Ascending aorta (tissue), 2 donors: ENCODE data around the gene ASB18. TPM values are rescaled to one million over a fixed set of nuclear protein-coding genes. Genes with fewer than 3 reads are reported as not detected.

Source experiments
- DNase-seq, 2 donors: peaks; one replicate each; pipeline ENCODE4 v3.0.0-alpha.2; 2019; ENCODE audit warnings: low spot score in 2 of 2
- H3K27ac ChIP-seq, 2 donors: fragments of 200-600 bp; sonication (generic); one replicate each; pipeline ENCODE4 v1.5.1; 2016 to 2017; ENCODE audit warnings: mild to moderate bottlenecking in 1 of 2
- H3K27me3 ChIP-seq: fragments of 200-600 bp; sonication (generic); one replicate; pipeline ENCODE4 v1.5.1; 2017
- H3K36me3 ChIP-seq, 2 donors: fragments of 200-600 bp; sonication (generic); one replicate each; pipeline ENCODE4 v1.5.1; 2016
- H3K4me1 ChIP-seq, 2 donors: fragments of 200-600 bp; sonication (generic); one replicate each; pipeline ENCODE4 v1.5.1; 2016 to 2017; ENCODE audit warnings: mild to moderate bottlenecking in 1 of 2
- H3K4me3 ChIP-seq, 2 donors: fragments of 200-600 bp; sonication (generic); one replicate each; pipeline ENCODE4 v1.5.1; 2016 to 2017; ENCODE audit warnings: mild to moderate bottlenecking in 1 of 2
- H3K9me3 ChIP-seq, 2 donors: fragments of 200-600 bp; sonication (generic); one replicate each; pipeline ENCODE4 v1.5.1; 2016
- CTCF ChIP-seq, 3 experiments: fragments of 200-600 bp in 2 of 3; fragments of 450-650 bp in 1 of 3; sonication (generic) in 2 of 3; IDR thresholded peaks; one replicate each; pipeline ENCODE4 v1.5.1; 2016 to 2019; ENCODE audit warnings: antibody characterized with exemption in 3 of 3, mild to moderate bottlenecking in 1 of 3, moderate library complexity in 1 of 3
- intact Hi-C: fragments of 100-400 bp; cut with DNase I; formaldehyde crosslinking; loops from one replicate; pipeline ENCODE4 v1.15.1; 2023
- total RNA-seq: library from RNA; depleted of rRNA; stranded (reverse); fragments of >200 nt; gene quantifications from one replicate; pipeline ENCODE4 v1.1.0, GENCODE V29; 2016

Gene ASB18
- total RNA-seq, 1 donor from 2014 or later = not detected

DNA sequence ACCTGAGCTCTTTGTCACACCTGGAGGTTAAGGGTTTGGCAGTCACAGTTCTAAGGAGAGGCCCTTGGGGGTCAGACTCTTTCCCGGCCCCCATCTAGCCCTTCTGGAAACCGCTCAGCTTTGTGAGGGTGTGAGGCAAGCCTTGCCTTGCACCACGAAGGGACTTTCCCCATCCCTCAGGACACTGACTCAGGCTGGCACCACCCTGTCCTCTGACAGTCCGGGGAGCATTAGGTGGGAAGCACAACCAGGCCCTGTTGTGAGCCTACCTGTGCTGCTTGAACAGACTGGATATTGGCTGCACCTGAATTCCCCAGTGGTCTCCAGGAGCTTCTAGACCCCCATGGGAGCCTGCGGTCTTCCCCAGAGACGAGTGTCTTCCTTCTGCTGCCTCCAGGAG lies 49.0 kb downstream of the ASB18 start:
- H3K9me3 ChIP-seq = no peaks in the 10 kb centered on the region
- no peak overlapping the region for H3K27ac ChIP-seq
- no peak for DNase-seq
- H3K36me3 ChIP-seq = no peaks in the 10 kb centered on the region
- TF ChIP-seq CTCF (IDR thresholded peaks at IDR 0.05) = no peak
- H3K4me3 ChIP-seq = no peak overlapping the region
- intact Hi-C loops = no loop called here
- H3K4me1 ChIP-seq = no peaks in the 10 kb centered on the region
- H3K27me3 ChIP-seq = no peaks in the 10 kb centered on the region

- H3K36me3 ChIP-seq = no peaks in the 10 kb centered on the region
- TF ChIP-seq CTCF (IDR thresholded peaks at IDR 0.05) = no peak
- H3K27ac ChIP-seq = no peak overlapping the region
- DNase-seq = no peak
- H3K4me3 ChIP-seq = no peak overlapping the region
- H3K27me3 ChIP-seq = no peaks in the 10 kb centered on the region
- no peaks in the 10 kb centered on the region for H3K9me3 ChIP-seq
- H3K4me1 ChIP-seq = no peaks in the 10 kb centered on the region
- intact Hi-C loops = no loop called here
These were observed 49.7 kb downstream of the ASB18 start for GRCh38 chr2:236214376-236214995.

DNA sequence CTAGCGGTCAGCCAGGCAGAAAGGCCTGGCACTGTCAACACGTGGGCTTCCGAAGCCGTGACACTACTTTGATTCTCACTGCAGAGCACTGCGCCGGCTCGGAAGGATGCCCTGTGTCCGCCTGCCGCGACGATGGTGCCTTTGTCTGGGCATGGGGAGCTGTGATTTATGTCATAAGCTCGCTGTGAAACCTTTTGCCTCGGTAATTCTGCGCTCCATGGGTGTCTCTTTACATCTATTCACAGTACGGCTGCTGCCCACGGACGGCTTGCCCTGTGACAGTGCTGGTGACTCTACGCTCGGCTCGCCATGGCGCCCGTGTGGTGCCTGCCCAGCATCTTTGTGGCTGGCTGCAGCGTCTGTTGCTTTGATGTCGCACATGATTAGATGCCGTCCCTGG lies 52.9 kb downstream of the ASB18 start:
- Histone ChIP-seq H3K4me1 (no peaks in the 10 kb centered on the region), H3K9me3 (no peaks in the 10 kb centered on the region), H3K4me3 (no peak overlapping the region), H3K27me3 (no peaks in the 10 kb centered on the region), H3K36me3 (no peaks in the 10 kb centered on the region), H3K27ac (no peak overlapping the region)
- intact Hi-C loops = no loop called here
- no peak for TF ChIP-seq CTCF (IDR thresholded peaks at IDR 0.05)
- DNase-seq = no peak

GRCh38 chr2:236210536-236210935 lies 53.7 kb downstream of the ASB18 start:
- H3K27me3 ChIP-seq = no peaks in the 10 kb centered on the region
- no peak overlapping the region for H3K27ac ChIP-seq
- TF ChIP-seq CTCF (IDR thresholded peaks at IDR 0.05) = no peak
- no peaks in the 10 kb centered on the region for H3K36me3 ChIP-seq
- no peak overlapping the region for H3K4me3 ChIP-seq
- no peak for DNase-seq
- no peaks in the 10 kb centered on the region for H3K9me3 ChIP-seq
- intact Hi-C loops = no loop called here
- no peaks in the 10 kb centered on the region for H3K4me1 ChIP-seq

GRCh38 chr2:236209996-236210395 lies 54.2 kb downstream of the ASB18 start:
- H3K36me3 ChIP-seq = no peaks in the 10 kb centered on the region
- no peak overlapping the region for H3K4me3 ChIP-seq
- H3K4me1 ChIP-seq = no peaks in the 10 kb centered on the region
- no peak for DNase-seq
- intact Hi-C loops = no loop called here
- H3K27ac ChIP-seq = no peak overlapping the region
- no peak for TF ChIP-seq CTCF (IDR thresholded peaks at IDR 0.05)
- H3K9me3 ChIP-seq = no peaks in the 10 kb centered on the region
- H3K27me3 ChIP-seq = no peaks in the 10 kb centered on the region

DNA sequence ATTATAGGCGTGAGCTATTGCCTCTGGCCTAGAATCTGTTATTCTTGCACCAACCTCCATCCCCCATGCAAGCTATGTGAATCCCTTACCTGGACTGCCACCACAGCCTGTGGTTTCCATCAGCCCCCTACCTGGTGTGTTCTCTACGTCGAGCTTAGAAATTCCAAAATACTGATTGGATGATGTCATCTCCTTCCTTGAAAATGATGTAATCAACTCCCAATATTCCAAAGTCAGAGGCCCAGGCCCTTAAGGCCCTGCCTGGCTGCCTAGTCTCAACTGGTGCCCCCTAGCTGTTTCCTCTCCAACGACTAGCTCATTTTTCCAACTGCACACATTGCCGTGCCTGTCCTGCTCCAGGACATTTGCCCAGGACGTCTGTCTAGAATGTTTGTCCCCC lies 54.7 kb downstream of the ASB18 start:
- TF ChIP-seq CTCF (IDR thresholded peaks at IDR 0.05) = no peak
- H3K36me3 ChIP-seq = no peaks in the 10 kb centered on the region
- no peaks in the 10 kb centered on the region for H3K4me1 ChIP-seq
- intact Hi-C loops = no loop called here
- H3K4me3 ChIP-seq = no peak overlapping the region
- no peak for DNase-seq
- H3K27me3 ChIP-seq = no peaks in the 10 kb centered on the region
- H3K27ac ChIP-seq = no peak overlapping the region
- no peaks in the 10 kb centered on the region for H3K9me3 ChIP-seq
